ENCODE measurements around the gene CCNI. TPM values are rescaled to one million over a fixed set of nuclear protein-coding genes. Genes with fewer than 3 reads are reported as not detected.
A peak's percentile ranks its signal among the peaks of the same experiment; 100 is the strongest.

The CCNI gene
- polyA plus RNA-seq, 6 donors from 2014 or later, result 406 to 501 (median 453) TPM

- Mint-ChIP-seq H3K9me3 (no peaks in the 10 kb centered on the region), H3K4me1 (no peaks in the 10 kb centered on the region), H3K27ac (no peak overlapping the region), H3K36me3 (peaks cover 8 to 22% of the 10 kb centered on the region in 2 donors), H3K27me3 (no peaks in the 10 kb centered on the region), H3K4me3 (no peak overlapping the region)
- ATAC-seq (ENCODE audit: low read depth in 2 of 2) (no peak), DNase-seq (no peak)
Measured at GRCh38 chr4:77026322-77026704, 49.5 kb downstream of the CCNI start.

GRCh38 chr4:77025643-77026321 is 50.0 kb downstream of the CCNI start:
- ATAC-seq (ENCODE audit: low read depth in 2 of 2) (no peak), DNase-seq (no peak)
- no peaks in the 10 kb centered on the region for H3K9me3 Mint-ChIP-seq
- no peaks in the 10 kb centered on the region for H3K4me1 Mint-ChIP-seq
- peaks cover 14 to 22% of the 10 kb centered on the region in 2 donors for H3K36me3 Mint-ChIP-seq
- peak overlapping the region in 1 of 6 donors; percentile 58 for H3K27ac Mint-ChIP-seq
- no peak overlapping the region for H3K4me3 Mint-ChIP-seq
- no peaks in the 10 kb centered on the region for H3K27me3 Mint-ChIP-seq

- no peaks in the 10 kb centered on the region for H3K9me3 Mint-ChIP-seq
- no peak for ATAC-seq (ENCODE audit: low read depth in 2 of 2)
- H3K4me3 Mint-ChIP-seq, result no peak overlapping the region
- no peak overlapping the region for H3K27ac Mint-ChIP-seq
- H3K4me1 Mint-ChIP-seq, result no peaks in the 10 kb centered on the region
- no peaks in the 10 kb centered on the region for H3K27me3 Mint-ChIP-seq
- peaks cover 20 to 32% of the 10 kb centered on the region in 2 donors for H3K36me3 Mint-ChIP-seq
- no peak for DNase-seq
Measured at GRCh38 chr4:77023920-77024319, 51.9 kb downstream of the CCNI start.

GRCh38 chr4:77022560-77023179 is 53.1 kb downstream of the CCNI start:
- Mint-ChIP-seq H3K36me3 (peaks cover 20 to 32% of the 10 kb centered on the region in 2 donors), H3K4me1 (no peaks in the 10 kb centered on the region), H3K27me3 (no peaks in the 10 kb centered on the region), H3K27ac (no peak overlapping the region), H3K9me3 (no peaks in the 10 kb centered on the region), H3K4me3 (no peak overlapping the region)
- DNase-seq, result no peak
- ATAC-seq (ENCODE audit: low read depth in 2 of 2), result no peak

GRCh38 chr4:77021614-77022089 is 54.1 kb downstream of the CCNI start:
- Mint-ChIP-seq H3K4me3 (peak overlapping the region in 1 of 8 donors; percentile 2), H3K9me3 (no peaks in the 10 kb centered on the region), H3K27me3 (no peaks in the 10 kb centered on the region), H3K27ac (no peak overlapping the region), H3K36me3 (peaks cover 20 to 28% of the 10 kb centered on the region in 2 donors), H3K4me1 (no peaks in the 10 kb centered on the region)
- DNase-seq (no peak), ATAC-seq (ENCODE audit: low read depth in 2 of 2) (no peak)

GRCh38 chr4:77020017-77020416 is 55.8 kb downstream of the CCNI start:
- Mint-ChIP-seq H3K4me3 (no peak overlapping the region), H3K27ac (no peak overlapping the region), H3K9me3 (no peaks in the 10 kb centered on the region), H3K4me1 (no peaks in the 10 kb centered on the region), H3K36me3 (peaks cover 20 to 23% of the 10 kb centered on the region in 2 donors), H3K27me3 (no peaks in the 10 kb centered on the region)
- ATAC-seq (ENCODE audit: low read depth in 2 of 2) (no peak), DNase-seq (no peak)

- H3K4me1 Mint-ChIP-seq, result peaks cover 7 to 10% (median 8%) of the 10 kb centered on the region in 3 donors
- peaks cover 9 to 12% of the 10 kb centered on the region in 2 donors for H3K36me3 Mint-ChIP-seq
- DNase-seq (no peak), ATAC-seq (ENCODE audit: low read depth in 2 of 2) (no peak)
- H3K4me3 Mint-ChIP-seq, result no peak overlapping the region
- no peaks in the 10 kb centered on the region for H3K27me3 Mint-ChIP-seq
- no peaks in the 10 kb centered on the region for H3K9me3 Mint-ChIP-seq
- peak overlapping the region in 1 of 6 donors; percentile 41 for H3K27ac Mint-ChIP-seq
Measured at GRCh38 chr4:77015390-77015789, 60.4 kb downstream of the CCNI start.

- DNase-seq (no peak), ATAC-seq (ENCODE audit: low read depth in 2 of 2) (peak in 1 of 2 donors; percentile 35)
- peaks cover 7 to 10% (median 8%) of the 10 kb centered on the region in 3 donors for H3K4me1 Mint-ChIP-seq
Measured at GRCh38 chr4:77014256-77014655, 61.5 kb downstream of the CCNI start.

GRCh38 chr4:77012726-77013125 is 63.1 kb downstream of the CCNI start:
- ATAC-seq (ENCODE audit: low read depth in 2 of 2) (no peak), DNase-seq (no peak)
- Mint-ChIP-seq H3K27me3 (no peaks in the 10 kb centered on the region), H3K4me1 (peaks cover 12 to 16% (median 14%) of the 10 kb centered on the region in 3 donors), H3K9me3 (no peaks in the 10 kb centered on the region), H3K27ac (no peak overlapping the region), H3K36me3 (peaks cover 5 to 9% of the 10 kb centered on the region in 2 donors), H3K4me3 (no peak overlapping the region)

More at GRCh38 chr4:77014256-77014655, 61.5 kb downstream of the CCNI start:
- Mint-ChIP-seq H3K27me3 (no peaks in the 10 kb centered on the region), H3K36me3 (peaks cover 2 to 9% of the 10 kb centered on the region in 2 donors), H3K27ac (peak overlapping the region in 4 of 6 donors; percentile 17 to 39 (median 26)), H3K4me3 (no peak overlapping the region), H3K9me3 (no peaks in the 10 kb centered on the region)

- Mint-ChIP-seq H3K27me3 (no peaks in the 10 kb centered on the region), H3K27ac (no peak overlapping the region), H3K36me3 (peaks cover 5 to 9% of the 10 kb centered on the region in 2 donors), H3K9me3 (no peaks in the 10 kb centered on the region), H3K4me3 (no peak overlapping the region), H3K4me1 (peaks cover 12 to 21% (median 20%) of the 10 kb centered on the region in 3 donors)
- DNase-seq (no peak), ATAC-seq (ENCODE audit: low read depth in 2 of 2) (no peak)
Measured at GRCh38 chr4:77010841-77011354, 64.9 kb downstream of the CCNI start.

GRCh38 chr4:77009511-77010115 is 66.2 kb downstream of the CCNI start:
- Mint-ChIP-seq H3K27ac (no peak overlapping the region), H3K4me3 (no peak overlapping the region), H3K9me3 (no peaks in the 10 kb centered on the region), H3K4me1 (peaks cover 12 to 20% (median 20%) of the 10 kb centered on the region in 3 donors), H3K36me3 (peaks cover 9% of the 10 kb centered on the region in 2 donors), H3K27me3 (no peaks in the 10 kb centered on the region)
- ATAC-seq (ENCODE audit: low read depth in 2 of 2), result no peak
- DNase-seq, result no peak

GRCh38 chr4:77007358-77008230 is 68.2 kb downstream of the CCNI start:
- Mint-ChIP-seq H3K4me1 (peaks cover 8 to 12% (median 12%) of the 10 kb centered on the region in 3 donors), H3K27ac (peak overlapping the region in 3 of 6 donors; percentile 18 to 68 (median 28)), H3K36me3 (peaks cover 9% of the 10 kb centered on the region in 2 donors), H3K27me3 (no peaks in the 10 kb centered on the region), H3K9me3 (no peaks in the 10 kb centered on the region), H3K4me3 (no peak overlapping the region)
- DNase-seq (no peak), ATAC-seq (ENCODE audit: low read depth in 2 of 2) (peak in 1 of 2 donors; percentile 35)

Data from naive B cell (primary cell).